ENCODE results near the gene ITIH4.

ITIH4 gene

DNA sequence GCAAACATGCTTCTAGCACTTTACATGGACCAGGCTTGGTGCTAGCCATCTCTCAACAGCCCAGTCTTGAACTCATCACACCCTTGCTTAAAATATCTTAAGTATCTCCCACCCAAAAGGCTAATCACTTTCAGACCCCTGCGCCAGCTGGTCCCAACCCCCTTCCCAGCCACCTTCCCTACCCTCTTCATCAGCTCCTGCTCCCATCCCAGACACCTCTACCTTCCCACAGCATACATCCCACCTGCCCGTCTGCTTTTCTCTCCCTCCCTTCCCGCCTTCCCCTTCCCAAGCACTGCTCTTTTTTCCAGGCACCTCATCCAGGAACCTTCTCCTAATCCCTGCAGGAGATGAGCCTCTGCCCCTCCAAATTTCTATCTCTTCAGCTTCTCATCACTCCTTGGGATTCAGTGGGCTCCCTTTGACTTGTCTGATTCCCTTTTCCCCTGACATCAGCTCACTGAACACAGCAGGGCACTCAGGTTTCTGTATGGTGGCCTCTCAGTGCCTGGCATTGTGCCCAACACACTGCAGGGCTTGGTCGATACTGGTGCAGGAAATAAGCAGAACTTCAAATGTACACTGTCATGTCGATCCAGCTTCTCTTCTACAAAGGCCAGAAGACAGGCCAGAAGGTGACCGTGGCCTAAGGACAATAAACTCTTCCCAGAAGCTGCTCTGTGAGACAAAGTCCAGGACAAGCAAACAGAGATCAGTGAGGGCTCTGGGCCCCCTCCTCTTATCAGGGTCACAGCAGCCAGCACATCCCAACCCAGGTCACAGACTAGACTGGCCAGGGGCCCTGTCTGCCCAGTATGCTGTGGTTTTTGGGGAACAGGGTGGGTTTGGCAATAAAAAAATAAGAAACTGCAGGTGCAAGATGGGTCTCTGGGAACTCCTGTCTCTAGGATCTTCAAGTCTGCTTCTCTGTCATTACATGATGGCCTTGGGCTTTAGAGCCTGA, 55.3 kb downstream of the ITIH4 start:
- intact Hi-C loops (cut with DNase I) = no loop called here
- DNase-seq = peak in 3 of 10 donors; percentile 4 to 52 (median 48)

DNA sequence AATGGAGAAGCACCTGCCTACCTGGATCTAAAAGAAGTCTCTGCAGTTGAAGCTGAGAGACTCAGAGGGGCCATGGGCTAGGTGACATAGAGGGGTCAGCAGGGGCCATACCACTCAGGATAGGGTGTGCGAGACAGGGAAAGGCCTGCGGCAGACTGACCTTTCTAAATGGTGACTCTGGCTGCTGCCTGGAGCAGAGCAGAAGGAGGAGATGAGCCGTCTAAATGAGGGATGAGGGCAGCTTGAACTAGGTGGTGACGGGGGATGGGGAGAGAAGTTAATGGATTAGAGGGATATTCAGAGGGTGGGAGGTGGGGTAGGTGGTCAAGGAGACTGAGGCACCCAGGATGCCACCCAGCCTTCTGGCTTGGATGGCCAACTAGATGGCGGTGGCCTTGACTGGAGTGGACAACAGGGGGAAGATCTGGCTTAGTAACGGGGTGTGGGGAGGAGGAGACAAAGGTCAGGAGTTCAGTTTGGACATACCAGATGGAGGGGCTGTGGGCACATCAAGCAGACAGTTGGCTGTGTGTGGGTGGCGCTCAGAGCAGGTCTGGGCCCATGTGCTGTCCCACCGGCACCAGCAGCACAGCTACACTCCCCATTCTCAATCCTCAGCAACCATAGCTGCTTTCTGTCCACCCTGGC, 56.3 kb downstream of the ITIH4 start:
- intact Hi-C loops (cut with DNase I) = no loop called here
- DNase-seq = peak in 2 of 10 donors; percentile 1 to 55

GRCh38 chr3:52773361-52774065, 57.0 kb downstream of the ITIH4 start:
- intact Hi-C loops (cut with DNase I) = no loop called here
- DNase-seq = peak in 2 of 10 donors; percentile 2 to 69

- intact Hi-C loops (cut with DNase I) = loop anchor here (2.0 kb wide), 1 partner anchor 67 kb away; the partner anchor contains the start of gene GLT8D1
These were observed 58.8 kb downstream of the ITIH4 start for GRCh38 chr3:52771702-52772101.

DNA sequence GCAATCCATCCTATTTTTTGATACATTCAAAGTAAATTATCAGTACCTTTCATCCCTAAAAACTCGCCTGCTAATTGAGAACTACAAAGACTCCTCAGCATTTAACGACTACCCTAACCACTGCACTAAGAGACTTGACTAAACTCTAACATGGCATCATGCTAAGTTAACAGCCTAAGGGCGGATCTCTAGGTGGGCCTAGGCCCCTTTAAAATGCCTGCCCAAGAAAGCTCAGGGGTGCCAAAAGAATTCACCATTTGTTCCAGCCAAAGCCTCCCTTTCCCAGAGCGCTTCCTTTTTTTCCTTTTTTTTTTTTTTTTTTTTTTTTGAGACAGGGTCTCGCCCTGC, 59.2 kb downstream of the ITIH4 start:
- intact Hi-C loops (cut with DNase I) = loop anchor here (2.0 kb wide), 1 partner anchor 67 kb away; the partner anchor contains the start of gene GLT8D1
- DNase-seq = peak in 1 of 10 donors; percentile 35

More at GRCh38 chr3:52771702-52772101, 58.8 kb downstream of the ITIH4 start:
- peak in 1 of 10 donors; percentile 18 for DNase-seq

- intact Hi-C loops (cut with DNase I) = loop anchor here (2.0 kb wide), 1 partner anchor 66 kb away; the partner anchor contains the start of gene GLT8D1
- DNase-seq = peak; percentile 89 to 99 (median 94)
These were observed 59.8 kb downstream of the ITIH4 start, which contains the start of gene NEK4 for GRCh38 chr3:52770496-52771333. NEK4 (minus strand) TSS chr3:52770940; CDS start chr3:52770746, 194 bp downstream.

DNA sequence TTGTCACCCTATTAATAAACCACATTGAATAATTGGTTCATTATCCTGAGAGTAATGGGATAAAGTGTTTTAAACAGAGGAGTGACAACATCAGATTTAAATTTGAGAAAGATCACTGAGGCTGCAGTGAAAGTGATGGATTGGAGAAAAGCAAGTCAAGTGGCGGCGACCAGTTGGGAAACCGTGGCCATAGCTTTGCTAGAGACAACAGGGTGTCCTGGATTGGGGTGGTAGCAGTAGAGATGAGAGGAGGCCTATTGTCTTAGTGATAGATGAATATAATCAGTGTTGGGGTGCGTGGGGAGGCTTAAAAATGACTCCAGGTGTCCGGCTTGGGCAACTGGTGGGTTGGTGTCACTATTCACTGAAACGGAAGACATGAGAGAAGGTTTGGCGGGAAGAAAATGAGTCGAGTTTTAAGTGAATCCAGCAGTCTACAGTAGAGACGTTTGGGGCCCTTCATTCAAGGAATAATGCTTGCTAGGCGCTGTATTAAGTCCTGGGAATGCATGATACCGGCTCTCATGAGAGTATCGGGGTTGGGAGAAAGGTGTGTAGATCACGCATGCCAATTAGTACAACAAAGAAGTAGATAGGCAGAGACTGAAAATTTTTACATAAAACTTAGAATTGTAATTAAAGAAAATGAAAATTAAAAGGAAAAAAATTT, 60.6 kb downstream of the ITIH4 start:
- intact Hi-C loops (cut with DNase I) = loop anchor here (2.0 kb wide), 1 partner anchor 65 kb away; the partner anchor contains the start of gene GLT8D1
- no peak for DNase-seq

- no peak for DNase-seq
- intact Hi-C loops (cut with DNase I) = no loop called here
These were observed 67.0 kb downstream of the ITIH4 start for GRCh38 chr3:52763466-52763865.
